GM13976 (cell line): ENCODE results near the gene AIMP2.

Experiments
- DNase-seq: peaks from one replicate; pipeline ENCODE4 v3.0.0; 2012; ENCODE audit warnings: low spot score
- CTCF ChIP-seq: IDR thresholded peaks from 2 replicates; pipeline ENCODE4 v1.5.1; 2012; ENCODE audit warnings: borderline replicate concordance, mild to moderate bottlenecking; ENCODE audit not compliant: insufficient read depth; ENCODE audit errors: extremely low read depth, missing control alignments, control extremely low read depth
- in situ Hi-C: fragments of 300-500 bp; cut with MboI; formaldehyde crosslinking; loops from one replicate; pipeline ENCODE4 v1.12.0; 2022; ENCODE audit warnings: low sequenced_read_pairs, mixed read lengths, inconsistent platforms; ENCODE audit not compliant: unreplicated experiment

AIMP2 gene

GRCh38 chr7:6023974-6024435, 14.9 kb downstream of the AIMP2 start:
- DNase-seq: no peak
- in situ Hi-C loops: no loop called here
- no peak for TF ChIP-seq CTCF

GRCh38 chr7:6026011-6026819, 17.1 kb downstream of the AIMP2 start:
- TF ChIP-seq CTCF: no peak
- DNase-seq: peak; percentile 79
- in situ Hi-C loops: no loop called here

- in situ Hi-C loops: no loop called here
- DNase-seq: peak; percentile 54
- TF ChIP-seq CTCF: no peak
These were observed 17.8 kb downstream of the AIMP2 start for GRCh38 chr7:6026820-6027311.

- TF ChIP-seq CTCF: no peak
- in situ Hi-C loops: no loop called here
- DNase-seq: no peak
These were observed 18.8 kb downstream of the AIMP2 start for GRCh38 chr7:6027806-6028365.

- TF ChIP-seq CTCF: no peak
- DNase-seq: no peak
- in situ Hi-C loops: no loop called here
These were observed 19.5 kb downstream of the AIMP2 start for GRCh38 chr7:6028563-6028962.

GRCh38 chr7:6030988-6031387, 21.9 kb downstream of the AIMP2 start, which contains the start of gene ANKRD61:
Gene ANKRD61 (plus strand): TSS chr7:6031376. CDS start chr7:6031376, 0 bp downstream.
- no peak for DNase-seq
- no peak for TF ChIP-seq CTCF
- in situ Hi-C loops: no loop called here
